ENCODE data around the gene FAM76A. TPM values are rescaled to one million over a fixed set of nuclear protein-coding genes. Genes with fewer than 3 reads are reported as not detected.

FAM76A gene
- total RNA-seq, 2 donors from 2014 or later = 17.7 to 25.9 TPM

DNA sequence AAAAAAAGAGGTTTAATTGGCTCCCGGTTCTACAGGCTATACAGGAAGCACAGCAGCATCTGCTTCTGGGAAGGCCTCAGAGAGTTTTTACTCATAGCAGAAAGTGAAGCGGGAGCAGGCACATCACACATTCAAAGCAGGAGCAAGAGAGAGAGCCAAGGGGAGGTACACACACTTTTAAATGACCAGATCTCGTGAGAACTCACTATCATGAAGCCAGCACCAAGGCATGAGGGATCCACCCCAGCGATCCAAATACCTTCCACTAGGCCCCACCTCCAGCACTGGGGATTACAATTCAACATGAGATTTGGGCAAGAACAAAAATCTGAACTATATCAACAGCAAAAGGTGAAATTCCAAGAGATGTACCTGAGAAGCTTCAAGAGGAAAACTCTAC lies 20.8 kb upstream of the FAM76A start:
- peaks cover 20% of the 10 kb centered on the region for H3K27me3 Mint-ChIP-seq
- no peak overlapping the region for H3K27ac Mint-ChIP-seq
- ATAC-seq = no peak

DNA sequence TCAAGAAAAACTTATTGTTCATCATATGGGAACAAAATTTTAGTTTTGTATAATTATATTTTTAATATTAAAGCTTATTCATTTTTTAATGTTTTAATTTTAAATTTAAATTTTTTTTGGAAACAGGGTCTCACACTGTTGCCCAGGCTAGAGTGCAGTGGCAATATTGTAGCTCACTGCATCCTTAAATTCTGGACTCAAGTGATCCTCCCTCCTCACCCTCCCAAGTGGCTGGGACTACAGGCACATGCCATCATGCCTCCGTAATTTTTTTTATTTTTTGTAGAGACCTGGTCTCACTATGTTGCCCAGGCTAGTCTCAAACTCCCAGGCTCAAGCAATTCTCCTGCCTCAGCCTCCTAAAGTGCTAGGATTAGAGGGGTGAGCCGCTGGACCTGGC lies 20.2 kb upstream of the FAM76A start:
- ATAC-seq = no peak
- peaks cover 3% of the 10 kb centered on the region for H3K9me3 ChIP-seq (ENCODE audit: control insufficient read depth, low read length, poor library complexity, severe bottlenecking)
- DNase-seq = no peak
- H3K4me3 Mint-ChIP-seq = no peak overlapping the region
- H3K4me1 Mint-ChIP-seq = no peaks in the 10 kb centered on the region
- peaks cover 14% of the 10 kb centered on the region for H3K27me3 Mint-ChIP-seq
- H3K27ac Mint-ChIP-seq = no peak overlapping the region
- peaks cover 2% of the 10 kb centered on the region for H3K36me3 Mint-ChIP-seq (ENCODE audit: low read depth)

More for the DNA sequence above, 20.8 kb upstream of the FAM76A start:
- no peak overlapping the region for H3K4me3 Mint-ChIP-seq
- no peaks in the 10 kb centered on the region for H3K4me1 Mint-ChIP-seq
- DNase-seq = no peak
- H3K36me3 Mint-ChIP-seq (ENCODE audit: low read depth) = peaks cover 2% of the 10 kb centered on the region
- peaks cover 3% of the 10 kb centered on the region for H3K9me3 ChIP-seq (ENCODE audit: control insufficient read depth, low read length, poor library complexity, severe bottlenecking)

DNA sequence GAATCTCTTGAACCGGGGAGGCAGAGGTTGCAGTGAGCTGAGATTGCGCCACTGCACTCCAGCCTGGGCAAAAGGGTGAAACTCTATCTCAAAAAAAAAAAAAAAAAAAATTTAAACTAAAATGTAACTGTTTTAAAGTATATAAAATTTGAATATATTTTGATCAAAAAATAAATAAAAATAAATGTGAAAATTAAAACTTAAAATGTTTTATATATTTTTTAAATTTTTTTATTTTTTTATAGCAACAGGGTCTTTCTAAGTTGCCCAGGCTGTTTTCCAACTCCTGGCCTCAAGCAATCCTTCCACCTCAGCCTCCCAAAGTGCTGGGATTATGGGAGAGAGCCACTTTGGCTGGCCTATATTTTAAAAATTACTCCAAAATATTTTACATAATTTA lies 15.2 kb upstream of the FAM76A start:
- H3K9me3 ChIP-seq (ENCODE audit: control insufficient read depth, low read length, poor library complexity, severe bottlenecking) = no peaks in the 10 kb centered on the region
- Mint-ChIP-seq H3K4me3 (no peak overlapping the region), H3K36me3 (ENCODE audit: low read depth) (peaks cover 2% of the 10 kb centered on the region), H3K27ac (no peak overlapping the region), H3K4me1 (peaks cover 2% of the 10 kb centered on the region), H3K27me3 (peaks cover 23% of the 10 kb centered on the region)
- DNase-seq (no peak), ATAC-seq (no peak)

DNA sequence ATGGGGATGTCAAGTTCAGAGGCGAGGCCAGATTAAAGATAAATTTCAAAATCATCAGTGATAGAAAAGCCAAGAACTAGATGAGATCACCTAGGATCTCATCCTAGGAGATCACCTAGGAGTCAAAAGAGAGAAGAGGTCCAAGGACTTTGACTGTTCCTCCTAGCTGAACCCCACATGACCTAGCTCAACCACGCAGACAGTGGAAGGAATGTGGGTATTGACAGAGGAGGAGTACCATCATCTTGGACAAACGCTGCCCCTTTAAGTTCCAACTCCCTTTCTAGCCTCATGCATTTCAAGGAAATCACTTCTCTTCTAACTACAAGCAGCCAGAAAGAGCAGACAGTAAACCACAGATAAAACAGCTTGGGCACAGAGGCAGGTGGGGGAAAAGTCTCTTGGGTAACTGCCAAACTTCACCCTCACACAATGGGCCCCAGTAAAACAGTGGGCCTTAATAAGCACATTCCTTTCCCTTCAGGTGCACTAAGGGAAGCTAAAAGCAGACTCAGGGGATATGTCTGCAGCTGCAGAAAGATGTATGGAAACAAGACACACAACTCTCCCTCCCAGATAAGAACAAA lies 12.5 kb upstream of the FAM76A start:
- H3K9me3 ChIP-seq (ENCODE audit: control insufficient read depth, low read length, poor library complexity, severe bottlenecking) = no peaks in the 10 kb centered on the region
- H3K36me3 Mint-ChIP-seq (ENCODE audit: low read depth) = no peaks in the 10 kb centered on the region
- H3K27me3 Mint-ChIP-seq = peaks cover 24% of the 10 kb centered on the region
- no peak overlapping the region for H3K4me3 Mint-ChIP-seq
- peaks cover 2% of the 10 kb centered on the region for H3K4me1 Mint-ChIP-seq
- ATAC-seq (no peak), DNase-seq (no peak)
- H3K27ac Mint-ChIP-seq = no peak overlapping the region

DNA sequence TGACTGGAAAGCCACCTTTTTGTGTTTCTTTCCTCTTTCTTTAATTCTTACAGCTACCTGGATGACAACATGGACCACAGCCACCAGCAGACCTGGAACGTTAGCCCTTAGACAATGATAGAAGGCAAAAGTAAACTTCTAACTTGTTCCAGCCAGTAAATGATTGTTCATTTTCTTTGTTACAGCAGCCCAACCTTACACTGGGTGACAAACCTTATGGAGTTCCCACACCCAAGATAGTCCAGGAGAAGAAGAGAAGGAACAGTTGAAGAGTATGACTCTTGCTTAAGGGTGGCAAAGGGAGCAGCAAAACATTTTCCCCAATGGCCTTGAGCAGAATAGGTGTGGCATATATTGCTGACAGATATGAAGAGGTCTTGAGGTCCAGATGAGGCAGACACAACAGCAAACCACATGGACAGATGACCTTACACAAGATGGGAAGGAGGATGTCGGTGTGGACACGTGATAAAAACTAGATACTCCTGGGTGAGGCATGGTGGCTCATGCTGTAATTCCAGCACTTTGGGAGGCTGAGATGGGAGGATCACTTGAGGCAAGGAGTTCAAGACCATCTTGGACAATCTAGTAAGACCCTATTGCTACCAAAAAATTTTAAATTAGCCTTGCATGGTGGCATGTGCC lies 11.8 kb upstream of the FAM76A start:
- no peaks in the 10 kb centered on the region for H3K9me3 ChIP-seq (ENCODE audit: control insufficient read depth, low read length, poor library complexity, severe bottlenecking)
- Mint-ChIP-seq H3K27me3 (peaks cover 22% of the 10 kb centered on the region), H3K27ac (no peak overlapping the region), H3K36me3 (ENCODE audit: low read depth) (no peaks in the 10 kb centered on the region), H3K4me1 (peaks cover 2% of the 10 kb centered on the region), H3K4me3 (no peak overlapping the region)
- ATAC-seq (no peak), DNase-seq (no peak)

DNA sequence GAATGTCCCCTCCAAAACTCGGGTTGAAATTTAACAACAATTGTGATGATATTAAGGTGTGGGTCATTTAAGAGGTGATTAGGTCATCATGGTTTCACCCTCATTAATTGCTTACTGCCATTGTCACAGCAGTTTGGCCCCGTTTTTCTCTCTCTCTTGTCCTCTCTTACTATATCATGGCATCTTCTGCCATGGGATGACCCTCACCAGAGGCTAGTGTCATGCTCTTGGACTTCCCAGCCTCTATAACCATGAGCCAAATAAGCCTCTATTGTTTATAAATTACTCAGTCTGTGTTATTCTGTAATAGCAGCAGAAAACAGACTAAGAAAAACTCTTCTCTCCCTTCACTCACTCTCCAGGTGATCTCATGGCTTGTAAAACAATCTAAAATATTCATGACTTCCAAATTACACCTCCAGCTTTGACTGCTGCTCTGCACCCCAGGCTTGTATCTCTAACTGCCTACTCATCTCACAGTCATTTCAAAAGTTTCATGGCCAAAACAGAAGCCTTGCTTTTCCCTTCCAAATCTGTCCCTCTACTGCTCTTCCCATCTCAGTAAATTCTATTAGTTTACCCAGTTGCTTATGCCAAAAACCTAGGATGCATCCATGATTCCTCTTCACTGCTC lies 9.4 kb upstream of the FAM76A start:
- ATAC-seq (no peak), DNase-seq (no peak)
- no peak overlapping the region for H3K4me3 Mint-ChIP-seq
- H3K27me3 Mint-ChIP-seq = peaks cover 22% of the 10 kb centered on the region
- H3K9me3 ChIP-seq (ENCODE audit: control insufficient read depth, low read length, poor library complexity, severe bottlenecking) = no peaks in the 10 kb centered on the region
- H3K36me3 Mint-ChIP-seq (ENCODE audit: low read depth) = peaks cover 2% of the 10 kb centered on the region
- H3K4me1 Mint-ChIP-seq = peaks cover 5% of the 10 kb centered on the region
- H3K27ac Mint-ChIP-seq = no peak overlapping the region

DNA sequence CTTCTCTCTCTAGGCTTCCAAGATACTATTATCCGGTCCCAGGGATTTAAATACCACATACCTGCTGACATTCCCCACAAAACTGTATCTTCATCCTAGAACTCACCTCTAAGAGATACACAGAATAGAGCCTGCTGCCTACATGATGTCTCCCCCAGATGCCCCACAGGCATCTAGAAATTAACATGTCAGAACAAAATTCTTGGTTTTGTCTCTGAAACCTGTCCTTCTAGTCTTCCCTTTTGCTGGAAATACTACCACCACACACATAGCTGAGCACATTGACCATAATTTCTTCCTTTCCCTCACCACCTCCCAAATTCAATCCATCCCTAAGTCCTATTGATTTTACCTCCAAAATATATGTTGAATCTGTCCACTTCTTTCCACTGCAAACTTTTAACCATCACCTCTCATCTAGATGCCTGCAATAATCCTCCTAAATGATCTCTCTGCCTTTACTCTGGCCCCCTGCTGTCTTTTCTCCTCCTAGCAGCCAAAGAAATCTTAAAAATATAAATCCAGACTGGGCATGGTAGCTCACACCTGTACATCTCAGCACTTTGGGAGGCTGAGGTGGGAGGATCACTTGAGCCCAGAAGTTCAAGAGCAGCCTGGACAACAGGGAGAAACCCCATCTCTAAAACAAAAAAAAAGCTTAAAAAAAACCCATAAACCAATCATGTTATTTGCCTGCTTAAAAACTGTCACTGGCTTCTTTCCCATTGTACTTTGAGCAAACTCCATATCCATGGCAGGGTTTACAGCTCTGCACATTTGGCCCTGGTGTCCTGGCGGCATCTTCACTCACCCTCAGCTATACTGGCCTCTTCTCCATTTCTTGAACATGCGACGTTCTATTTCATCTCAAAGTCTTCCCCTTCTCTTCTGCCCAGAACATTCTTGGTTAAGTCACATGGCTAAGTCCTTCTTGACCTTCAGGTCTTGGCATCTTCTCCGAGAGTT lies 6.2 kb upstream of the FAM76A start:
- Mint-ChIP-seq H3K4me1 (peaks cover 3% of the 10 kb centered on the region), H3K4me3 (no peak overlapping the region), H3K36me3 (ENCODE audit: low read depth) (peaks cover 2% of the 10 kb centered on the region), H3K27me3 (peaks cover 13% of the 10 kb centered on the region), H3K27ac (peak overlapping the region; percentile 41)
- DNase-seq (no peak), ATAC-seq (peak; percentile 50)
- H3K9me3 ChIP-seq (ENCODE audit: control insufficient read depth, low read length, poor library complexity, severe bottlenecking) = no peaks in the 10 kb centered on the region

DNA sequence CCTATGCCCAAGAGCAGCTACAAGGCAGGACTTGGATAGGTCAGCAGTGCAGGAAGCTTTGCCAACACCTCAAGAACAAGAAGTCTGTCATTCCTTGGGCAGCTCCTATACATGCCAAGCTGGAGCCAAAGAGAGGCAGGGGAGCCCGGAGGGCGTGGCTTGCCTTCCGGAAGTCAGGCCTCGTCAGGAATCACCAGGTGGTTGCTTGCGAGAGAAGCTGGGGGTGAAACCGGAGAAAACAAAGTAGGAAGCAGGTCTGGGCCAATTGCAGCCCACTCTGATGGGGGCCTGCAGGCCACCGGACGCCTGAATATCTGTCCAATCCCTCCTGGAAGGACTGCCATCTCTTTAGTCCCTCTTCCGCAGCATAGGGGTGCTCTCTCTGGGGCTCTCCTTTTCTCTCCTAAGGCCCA lies 794 bp upstream of the FAM76A start:
- H3K9me3 ChIP-seq (ENCODE audit: control insufficient read depth, low read length, poor library complexity, severe bottlenecking) = no peaks in the 10 kb centered on the region
- DNase-seq (no peak), ATAC-seq (no peak)
- peak overlapping the region; percentile 81 for H3K4me3 Mint-ChIP-seq
- H3K27me3 Mint-ChIP-seq = no peaks in the 10 kb centered on the region
- H3K4me1 Mint-ChIP-seq = peaks cover 15% of the 10 kb centered on the region
- H3K27ac Mint-ChIP-seq = peak overlapping the region; percentile 96
- no peaks in the 10 kb centered on the region for H3K36me3 Mint-ChIP-seq (ENCODE audit: low read depth)

DNA sequence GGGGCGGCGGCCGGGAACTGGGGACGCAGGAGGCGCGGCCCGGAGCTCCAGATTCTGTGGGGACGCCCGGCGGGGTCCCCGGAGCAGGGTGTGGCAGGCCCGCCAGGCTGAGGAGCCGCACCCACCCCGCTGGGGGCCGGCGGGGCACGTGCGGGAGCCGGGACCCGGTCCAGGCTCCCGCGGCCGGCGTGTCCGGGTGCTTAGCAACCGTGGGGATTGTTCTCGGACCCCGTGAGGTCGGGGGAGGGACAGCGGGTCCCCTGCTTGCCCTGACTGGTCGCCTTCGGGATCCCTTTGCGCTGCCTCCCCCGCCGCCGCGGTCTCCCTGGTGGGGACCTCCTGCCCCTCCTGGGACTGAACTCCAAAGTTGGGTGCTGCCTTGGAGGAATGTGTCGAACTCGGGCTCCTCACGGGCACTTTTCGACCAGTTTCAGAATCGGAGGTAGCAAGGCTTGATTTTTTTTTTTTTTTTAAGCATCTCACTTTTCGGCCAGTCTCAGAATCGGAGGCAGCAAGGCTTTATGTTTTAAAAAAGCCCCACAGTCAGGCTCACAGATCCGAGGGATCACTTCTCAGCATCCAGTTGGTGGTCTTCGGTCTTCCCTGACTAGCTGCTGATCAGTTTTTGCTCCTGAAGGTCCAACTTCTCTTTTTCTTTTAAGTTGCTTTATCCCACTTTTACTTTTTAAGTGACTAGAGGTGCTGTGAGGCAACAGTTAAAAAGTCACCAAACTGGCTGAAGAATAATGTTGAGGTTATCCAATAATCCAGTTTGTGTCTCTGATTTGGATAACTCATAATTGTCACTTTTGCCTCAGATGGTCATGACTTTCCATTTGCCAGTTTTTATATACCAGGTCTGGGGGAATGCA lies 648 bp downstream of the FAM76A start:
- H3K4me1 Mint-ChIP-seq = peaks cover 18% of the 10 kb centered on the region
- no peaks in the 10 kb centered on the region for H3K9me3 ChIP-seq (ENCODE audit: control insufficient read depth, low read length, poor library complexity, severe bottlenecking)
- H3K27ac Mint-ChIP-seq = peak overlapping the region; percentile 83
- ATAC-seq (no peak), DNase-seq (peak in 2 of 3 donors; percentile 18 to 32)
- H3K4me3 Mint-ChIP-seq = peak overlapping the region; percentile 81
- H3K27me3 Mint-ChIP-seq = no peaks in the 10 kb centered on the region
- peaks cover 2% of the 10 kb centered on the region for H3K36me3 Mint-ChIP-seq (ENCODE audit: low read depth)

DNA sequence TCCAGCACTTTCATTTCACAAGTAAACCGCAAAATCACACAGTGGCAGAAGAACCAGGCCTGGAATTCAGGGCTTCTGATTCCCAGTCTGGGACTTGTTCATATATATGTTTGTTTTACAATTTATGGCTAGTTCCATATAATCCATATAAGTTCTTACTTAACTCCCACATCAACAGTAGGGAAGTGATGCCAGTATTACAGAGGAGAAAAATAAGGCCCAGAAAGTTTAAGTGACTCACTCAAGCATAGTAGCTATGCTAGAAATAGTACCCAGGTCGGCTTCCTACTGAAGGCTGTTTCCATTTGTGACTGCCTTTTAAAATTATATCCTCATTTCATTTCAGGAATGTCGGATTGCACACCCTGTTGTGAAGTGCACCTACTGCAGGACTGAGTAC lies 1.4 kb downstream of the FAM76A start:
- ATAC-seq (no peak), DNase-seq (no peak)
- H3K36me3 Mint-ChIP-seq (ENCODE audit: low read depth) = peaks cover 2% of the 10 kb centered on the region

DNA sequence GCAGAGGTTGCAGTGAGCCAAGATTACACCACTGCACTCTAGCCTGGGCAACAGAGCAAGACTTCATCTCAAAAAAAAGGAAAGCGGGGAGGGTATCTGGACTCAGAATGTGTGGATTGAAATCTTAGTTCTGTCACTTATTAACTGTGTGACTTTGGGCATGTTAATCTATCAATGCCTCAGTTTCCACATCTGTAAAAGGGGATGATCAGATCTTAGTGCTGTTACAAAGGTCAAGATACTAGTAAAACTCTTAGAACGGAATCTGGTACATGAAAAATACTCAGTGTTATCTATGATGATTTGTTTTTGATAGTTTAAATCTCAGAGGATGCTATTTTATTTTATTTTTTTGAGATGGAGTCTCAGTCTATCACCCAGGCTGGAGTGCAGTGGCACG lies 10.5 kb downstream of the FAM76A start:
- Mint-ChIP-seq H3K4me1 (peaks cover 5% of the 10 kb centered on the region), H3K27me3 (no peaks in the 10 kb centered on the region), H3K36me3 (ENCODE audit: low read depth) (peaks cover 6% of the 10 kb centered on the region), H3K4me3 (no peak overlapping the region), H3K27ac (no peak overlapping the region)
- no peaks in the 10 kb centered on the region for H3K9me3 ChIP-seq (ENCODE audit: control insufficient read depth, low read length, poor library complexity, severe bottlenecking)
- no peak for DNase-seq
- ATAC-seq = no peak

More for the DNA sequence above, 1.4 kb downstream of the FAM76A start:
- Mint-ChIP-seq H3K27me3 (no peaks in the 10 kb centered on the region), H3K4me3 (peak overlapping the region; percentile 81), H3K4me1 (peaks cover 18% of the 10 kb centered on the region), H3K27ac (peak overlapping the region; percentile 83)
- no peaks in the 10 kb centered on the region for H3K9me3 ChIP-seq (ENCODE audit: control insufficient read depth, low read length, poor library complexity, severe bottlenecking)

DNA sequence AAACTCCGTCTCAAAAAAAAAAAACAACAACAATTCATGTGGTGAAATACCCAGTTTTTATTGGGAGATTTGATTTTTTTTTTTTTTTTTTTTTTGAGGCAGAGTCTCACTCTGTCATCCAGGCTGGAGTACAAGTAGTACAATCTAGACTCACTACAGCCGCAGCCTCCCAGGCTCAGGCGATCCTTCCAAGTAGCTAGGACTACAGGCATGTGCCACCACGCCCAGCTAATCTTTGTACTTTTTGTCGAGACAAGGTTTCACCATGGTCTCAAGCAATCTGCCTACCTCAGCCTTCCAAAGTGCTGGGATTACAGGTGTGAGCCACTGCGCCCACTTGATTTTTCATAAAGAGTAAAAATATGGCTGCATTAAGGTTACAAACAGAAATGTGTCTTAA lies 15.4 kb downstream of the FAM76A start:
- no peaks in the 10 kb centered on the region for H3K9me3 ChIP-seq (ENCODE audit: control insufficient read depth, low read length, poor library complexity, severe bottlenecking)
- no peaks in the 10 kb centered on the region for H3K27me3 Mint-ChIP-seq
- DNase-seq (no peak), ATAC-seq (no peak)
- H3K4me1 Mint-ChIP-seq = peaks cover 13% of the 10 kb centered on the region
- H3K27ac Mint-ChIP-seq = no peak overlapping the region
- peaks cover 14% of the 10 kb centered on the region for H3K36me3 Mint-ChIP-seq (ENCODE audit: low read depth)
- no peak overlapping the region for H3K4me3 Mint-ChIP-seq
